ENCODE measurements around the gene ITIH1.

ITIH1 gene

DNA sequence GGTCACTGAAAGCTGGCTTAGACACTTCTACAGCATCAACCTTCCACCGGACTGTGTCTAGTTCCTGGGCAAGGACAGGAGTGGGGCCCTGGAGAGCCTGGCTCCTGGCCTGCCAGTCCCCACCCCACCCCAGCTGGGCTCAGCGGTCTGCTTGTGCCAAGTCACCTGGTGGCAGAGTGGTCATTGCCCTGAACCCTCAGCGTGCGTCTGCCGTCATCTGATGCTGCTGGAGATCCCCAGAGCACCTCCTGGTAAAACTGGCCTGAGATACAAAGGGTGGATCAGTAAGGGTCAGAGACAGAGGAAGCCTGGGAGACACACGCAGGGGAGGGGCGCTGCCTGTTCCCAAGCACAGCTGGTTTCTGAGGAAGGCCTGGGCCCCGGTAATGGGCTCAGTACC lies 36.4 kb downstream of the ITIH1 start:
- in situ Hi-C loops (cut with MboI; ENCODE audit: low sequenced_read_pairs) = no loop called here

DNA sequence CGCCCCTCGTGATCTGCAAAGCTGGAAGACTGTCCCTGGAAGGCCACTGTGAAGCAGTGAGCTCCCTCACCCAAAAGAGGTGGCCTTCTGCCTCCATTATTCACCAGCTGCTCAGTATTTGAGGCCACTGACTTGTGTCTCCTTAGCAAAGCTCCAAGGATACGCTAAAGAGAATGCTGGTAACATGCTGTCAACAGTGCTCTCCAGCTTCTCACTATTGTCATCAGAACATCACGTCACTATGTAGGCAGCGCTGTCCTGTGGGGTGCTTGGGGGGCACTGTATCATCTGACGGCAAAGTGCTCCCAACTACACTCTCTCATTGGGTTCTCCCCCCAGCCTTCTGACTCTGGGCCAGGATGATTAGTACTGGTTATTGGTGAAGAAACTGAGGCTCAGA lies 38.8 kb downstream of the ITIH1 start:
- in situ Hi-C loops (cut with MboI; ENCODE audit: low sequenced_read_pairs) = no loop called here

DNA sequence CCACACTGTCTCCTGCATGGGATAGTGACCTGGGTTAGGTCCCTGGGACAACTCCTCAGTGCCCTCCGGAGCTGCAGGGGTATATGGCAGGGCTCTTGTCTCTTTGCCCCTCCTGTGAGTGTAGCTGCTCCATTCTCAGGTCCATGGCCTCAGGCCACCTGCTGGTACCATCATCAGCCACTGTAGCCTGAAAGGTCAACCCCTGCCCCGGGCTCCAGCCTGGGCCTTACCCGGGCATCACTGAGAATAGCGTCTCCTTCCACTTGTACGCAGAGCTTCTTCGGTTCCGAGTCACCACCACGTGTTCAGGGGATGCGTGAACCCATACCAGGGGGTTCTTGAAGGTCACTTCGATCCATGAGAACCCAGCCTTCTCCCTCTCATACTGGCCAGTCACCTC lies 39.3 kb downstream of the ITIH1 start:
- in situ Hi-C loops (cut with MboI; ENCODE audit: low sequenced_read_pairs) = no loop called here

DNA sequence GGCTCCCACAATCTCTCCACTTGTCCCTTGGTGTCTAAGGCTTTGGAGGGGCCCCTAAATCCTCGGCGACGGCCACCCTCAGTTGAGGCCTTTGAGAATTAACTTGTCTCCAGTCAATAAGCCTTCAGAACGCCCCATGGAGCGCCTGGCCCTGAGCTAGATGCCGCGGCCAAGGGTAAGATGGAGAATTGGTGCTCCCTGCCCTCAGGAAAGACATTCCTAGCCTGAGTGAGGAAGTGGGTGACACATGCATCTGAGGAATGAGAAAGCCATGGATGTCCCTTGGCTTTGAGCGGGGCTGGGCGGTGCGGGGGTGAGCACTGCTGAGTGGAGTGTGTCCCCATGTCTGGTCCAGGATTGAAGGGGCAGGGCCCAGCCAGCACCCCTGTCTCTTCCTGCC lies 39.8 kb downstream of the ITIH1 start:
- in situ Hi-C loops (cut with MboI; ENCODE audit: low sequenced_read_pairs) = no loop called here

DNA sequence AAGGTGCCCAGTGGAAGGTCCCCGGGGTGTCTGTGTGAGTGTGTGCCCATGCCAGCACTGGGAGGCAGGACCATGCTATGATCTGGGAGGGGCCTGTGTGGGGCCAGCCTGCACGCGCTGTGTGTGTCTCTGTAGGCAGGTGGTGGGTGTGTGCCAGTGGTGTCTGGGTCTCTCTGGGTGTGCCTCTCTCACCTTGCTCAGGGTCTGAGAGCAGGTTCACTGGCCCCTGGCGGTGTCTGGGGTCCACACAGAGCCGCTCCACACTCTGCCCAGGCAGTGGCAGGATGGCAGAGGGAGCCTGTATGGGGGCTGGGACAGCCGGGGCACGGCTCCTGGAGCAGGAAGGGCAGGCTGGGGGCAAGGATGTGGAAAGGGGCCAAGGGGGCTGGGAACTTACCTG lies 40.5 kb downstream of the ITIH1 start:
- in situ Hi-C loops (cut with MboI; ENCODE audit: low sequenced_read_pairs) = no loop called here

DNA sequence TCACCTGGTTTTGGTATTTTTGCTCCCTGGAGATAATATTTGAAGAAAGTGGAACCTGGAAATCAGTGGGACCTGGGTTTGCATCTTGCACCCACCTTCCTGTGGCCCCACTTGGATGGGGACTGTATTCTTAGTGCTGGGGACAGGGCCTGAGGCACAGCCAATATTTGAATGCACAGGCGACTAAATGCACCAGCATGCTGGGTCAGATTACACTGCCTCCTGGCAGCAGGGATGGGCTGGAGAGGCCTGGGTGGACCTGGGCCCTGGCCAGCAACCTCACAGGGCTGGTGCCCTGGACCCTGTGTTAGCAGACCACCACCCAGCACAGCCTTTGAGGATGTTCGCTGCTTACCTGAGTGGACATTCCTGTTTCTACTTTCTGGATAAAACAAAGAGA lies 42.5 kb downstream of the ITIH1 start:
- in situ Hi-C loops (cut with MboI; ENCODE audit: low sequenced_read_pairs) = no loop called here

DNA sequence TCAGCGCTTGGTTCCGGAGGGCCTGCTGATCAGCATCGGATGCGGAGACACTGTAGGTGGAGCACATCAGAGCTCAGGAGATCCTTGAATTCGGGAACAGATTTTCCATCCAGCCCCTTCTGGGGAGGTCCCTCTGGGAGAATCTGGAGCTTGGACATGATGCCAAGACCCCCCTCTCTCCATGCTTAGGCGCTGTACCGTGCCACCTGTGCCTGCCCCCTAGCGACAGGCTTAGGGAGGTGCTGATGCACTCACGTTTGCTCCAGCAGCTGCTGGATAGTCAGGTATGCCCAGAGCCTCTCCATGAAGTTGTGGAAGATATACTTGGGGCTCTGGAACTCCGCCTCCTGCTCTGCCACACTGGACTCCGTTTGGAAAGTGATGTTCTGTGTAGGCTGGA lies 43.3 kb downstream of the ITIH1 start:
- in situ Hi-C loops (cut with MboI; ENCODE audit: low sequenced_read_pairs) = no loop called here

DNA sequence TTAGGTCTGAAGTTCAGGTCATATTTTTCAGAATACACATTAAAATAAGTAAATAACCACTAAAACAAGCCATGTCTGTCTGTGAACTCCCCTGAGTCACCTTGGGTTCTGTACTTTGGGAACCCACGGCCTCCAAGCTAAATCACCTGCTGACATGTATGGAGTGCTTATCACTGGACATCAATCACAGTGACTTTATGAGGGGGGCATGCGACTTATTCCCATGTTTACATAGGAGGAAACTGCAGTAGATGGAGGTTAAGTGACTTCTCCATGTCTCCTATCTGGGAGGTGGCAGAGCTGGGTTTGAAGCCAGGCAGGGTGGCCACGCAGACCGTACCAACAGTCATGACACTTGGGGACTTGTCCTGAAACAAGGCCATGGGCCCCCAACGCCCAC lies 45.0 kb downstream of the ITIH1 start:
- in situ Hi-C loops (cut with MboI; ENCODE audit: low sequenced_read_pairs) = no loop called here

DNA sequence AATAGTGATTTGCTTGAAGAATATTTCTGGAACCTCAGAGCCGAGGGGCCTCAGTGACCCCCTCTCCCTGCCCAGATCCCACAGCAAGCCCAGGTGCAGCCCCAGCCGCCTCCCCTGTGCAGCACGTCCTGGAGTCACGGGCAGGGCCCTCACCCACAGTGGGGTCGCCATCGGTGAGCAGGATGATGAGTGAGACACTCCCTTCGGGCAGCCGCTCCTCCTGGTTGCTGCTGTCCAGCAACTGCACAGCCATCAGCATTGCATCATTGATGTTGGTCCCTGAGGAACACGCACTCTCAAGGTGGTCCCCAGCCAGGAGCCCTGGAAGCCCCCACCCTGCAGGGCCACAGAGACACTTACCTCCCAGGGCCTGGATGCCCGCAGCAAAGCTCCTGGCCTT lies 46.6 kb downstream of the ITIH1 start:
- in situ Hi-C loops (cut with MboI; ENCODE audit: low sequenced_read_pairs) = no loop called here

DNA sequence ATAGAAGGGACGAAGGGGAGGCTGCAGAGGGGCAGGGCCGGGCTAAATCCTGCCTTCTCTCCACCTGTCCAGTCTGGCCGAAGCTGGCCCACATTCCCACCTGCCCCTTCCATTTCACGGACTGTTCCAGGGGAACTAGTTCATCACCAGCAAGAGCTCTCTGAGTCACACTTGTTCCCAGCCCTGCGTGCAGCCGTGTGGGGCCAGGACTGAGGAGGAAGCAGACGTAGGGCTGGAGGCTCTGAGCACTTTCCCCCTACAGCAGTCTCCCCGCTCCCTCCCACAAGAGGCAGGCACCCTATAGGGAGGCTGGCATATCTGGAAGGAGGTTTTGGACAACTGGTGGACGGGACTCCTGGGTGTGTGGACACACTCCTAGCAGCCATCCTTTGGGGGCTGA lies 50.0 kb downstream of the ITIH1 start:
- in situ Hi-C loops (cut with MboI; ENCODE audit: low sequenced_read_pairs) = no loop called here

DNA sequence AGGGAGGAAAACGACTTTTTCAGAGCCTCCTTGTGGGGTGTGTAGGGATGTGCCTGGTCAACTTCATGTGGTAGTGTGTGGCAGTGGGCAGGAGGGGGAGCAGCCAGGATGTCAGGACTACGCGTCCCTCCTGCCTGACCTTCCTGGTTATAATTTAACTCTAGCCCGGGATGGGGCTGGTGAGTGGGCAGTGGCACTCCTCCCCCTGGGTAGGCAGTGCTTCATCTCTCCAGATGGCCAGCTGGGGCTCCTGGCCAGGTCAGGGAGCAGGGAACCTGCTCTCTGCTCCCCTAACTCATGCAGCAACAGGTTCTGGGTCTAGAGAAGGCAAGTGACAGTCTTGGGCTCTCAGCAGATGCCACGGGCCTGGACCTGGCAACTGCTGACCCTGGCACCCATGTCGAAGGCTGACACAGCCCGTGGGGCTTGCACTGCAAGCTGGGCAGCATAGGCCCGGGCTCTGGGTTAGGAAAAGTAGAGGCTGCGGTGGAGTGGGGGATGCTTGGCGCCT lies 50.5 kb downstream of the ITIH1 start:
- in situ Hi-C loops (cut with MboI; ENCODE audit: low sequenced_read_pairs) = no loop called here

DNA sequence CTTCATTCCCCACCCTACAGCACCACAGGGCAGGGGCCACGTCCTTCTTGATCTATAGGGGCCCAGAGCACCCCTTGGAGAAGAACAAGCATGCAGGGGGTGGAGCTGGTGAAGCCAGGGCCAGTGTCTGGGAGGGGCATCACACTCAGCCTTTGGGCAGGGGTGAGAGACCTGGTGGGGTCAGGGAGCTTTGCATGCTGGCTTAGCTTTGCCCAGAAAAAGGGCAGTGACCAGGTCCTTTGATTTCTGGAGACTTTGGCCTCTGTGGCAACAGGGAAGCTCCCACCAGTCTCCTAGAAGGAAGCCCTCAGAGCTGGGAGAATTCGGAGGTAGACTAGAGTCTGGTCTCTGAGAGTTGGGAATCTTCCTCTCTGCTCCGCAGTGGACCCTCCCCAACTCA lies 52.1 kb downstream of the ITIH1 start:
- in situ Hi-C loops (cut with MboI; ENCODE audit: low sequenced_read_pairs) = no loop called here

DNA sequence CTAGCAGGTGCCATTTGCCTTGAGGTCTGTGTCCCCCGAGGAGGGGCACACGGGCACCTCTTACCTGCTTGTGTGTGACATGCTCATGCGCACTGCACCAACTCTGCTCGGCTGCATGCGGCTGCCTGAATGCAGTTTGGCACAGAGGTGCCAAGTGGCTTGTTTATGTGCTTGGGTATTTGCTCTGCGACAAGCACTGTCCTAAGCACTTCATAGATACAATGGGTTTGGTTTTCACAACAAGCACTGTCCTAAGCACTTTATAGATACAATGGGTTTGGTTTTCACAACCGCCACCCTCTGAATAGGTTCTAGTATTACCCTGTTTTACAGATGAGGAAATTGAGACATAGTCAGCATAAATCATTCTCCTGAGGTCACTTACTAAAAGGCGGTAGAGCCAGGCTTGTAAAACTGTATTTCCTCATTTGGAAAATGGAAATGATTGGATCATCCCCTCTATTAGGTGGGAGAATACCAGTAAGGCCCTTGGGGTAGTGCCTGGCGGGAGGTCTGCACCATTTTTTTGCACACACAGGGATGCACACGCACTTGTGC lies 52.6 kb downstream of the ITIH1 start:
- in situ Hi-C loops (cut with MboI; ENCODE audit: low sequenced_read_pairs) = no loop called here

DNA sequence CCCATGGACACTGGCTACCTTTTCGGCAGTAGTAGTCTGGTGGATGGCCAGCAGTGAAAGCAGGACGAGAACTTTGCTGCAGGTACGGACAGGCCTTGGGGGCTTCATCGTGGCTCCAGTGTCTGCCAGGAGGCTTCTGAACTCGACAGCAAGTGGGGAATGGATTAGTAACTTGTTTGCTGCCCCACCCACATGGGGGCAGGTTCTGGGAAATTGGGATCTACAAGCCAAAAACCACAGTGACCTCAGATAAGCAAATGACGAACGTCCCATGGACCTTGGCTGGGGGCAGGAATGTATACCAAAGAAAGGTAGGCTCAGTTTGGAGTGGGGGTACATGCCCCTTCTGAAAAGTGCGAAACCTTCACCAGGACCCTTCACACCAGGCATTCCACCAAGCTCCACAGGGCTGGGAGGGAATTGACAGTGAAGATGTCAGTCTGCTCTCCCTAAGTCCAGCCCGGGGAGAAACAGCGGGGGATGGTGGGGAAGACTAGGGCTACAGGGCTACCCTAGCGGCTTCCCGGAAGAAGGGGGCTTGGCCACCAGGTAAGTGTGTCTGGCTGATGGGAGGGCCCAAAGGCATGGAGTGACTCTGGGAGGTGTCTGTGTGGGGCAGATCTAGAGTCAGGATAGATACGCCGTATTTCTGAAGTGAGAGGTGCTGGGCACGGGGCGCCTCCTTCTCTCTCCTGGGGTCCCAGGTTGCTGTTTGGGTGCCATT lies 53.3 kb downstream of the ITIH1 start, which contains the start of gene ITIH4:
ITIH4 (minus strand) TSS at position 138 of the 724 bp plus-strand sequence; CDS start at position 108, 30 bp downstream.
- in situ Hi-C loops (cut with MboI; ENCODE audit: low sequenced_read_pairs) = no loop called here

DNA sequence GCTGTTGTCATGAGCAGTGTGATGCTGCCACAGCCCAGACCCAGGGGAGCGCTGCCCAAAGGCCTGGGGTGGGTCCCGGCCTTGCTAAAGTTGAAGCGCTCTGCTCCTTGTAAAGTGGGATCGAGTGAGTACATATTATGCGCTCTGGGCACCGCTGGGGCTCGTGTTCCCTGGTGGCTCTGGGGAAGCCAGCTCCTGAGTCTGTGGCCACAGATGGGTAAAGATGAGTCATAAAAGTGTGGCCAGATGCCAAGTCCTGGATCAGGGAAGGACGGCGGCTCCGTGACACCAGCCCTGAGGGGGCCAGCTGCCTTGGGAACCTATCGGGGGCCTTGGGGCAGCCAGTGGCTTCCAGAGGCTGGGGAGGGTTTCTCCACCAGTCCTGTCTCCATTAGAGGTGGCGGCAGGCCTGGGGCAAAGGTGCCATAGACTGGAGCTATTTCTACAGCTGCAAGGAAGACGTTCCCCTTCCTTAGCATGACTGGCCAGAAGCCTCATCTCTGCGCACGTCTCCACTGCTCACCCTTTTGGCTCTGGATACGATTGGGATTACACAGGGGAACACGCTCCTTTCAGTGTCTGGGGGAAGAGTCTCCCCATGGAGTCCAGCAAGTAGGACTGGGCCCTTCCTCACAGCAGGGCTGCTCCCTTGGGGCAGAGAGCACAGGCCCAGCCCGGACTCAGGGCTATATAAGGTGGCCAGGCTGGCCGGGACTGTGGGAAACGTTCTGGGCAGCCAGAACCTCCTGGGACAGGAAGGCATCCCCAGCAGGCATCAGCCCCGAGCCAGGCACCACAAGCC lies 54.3 kb downstream of the ITIH1 start:
- in situ Hi-C loops (cut with MboI; ENCODE audit: low sequenced_read_pairs) = no loop called here

DNA sequence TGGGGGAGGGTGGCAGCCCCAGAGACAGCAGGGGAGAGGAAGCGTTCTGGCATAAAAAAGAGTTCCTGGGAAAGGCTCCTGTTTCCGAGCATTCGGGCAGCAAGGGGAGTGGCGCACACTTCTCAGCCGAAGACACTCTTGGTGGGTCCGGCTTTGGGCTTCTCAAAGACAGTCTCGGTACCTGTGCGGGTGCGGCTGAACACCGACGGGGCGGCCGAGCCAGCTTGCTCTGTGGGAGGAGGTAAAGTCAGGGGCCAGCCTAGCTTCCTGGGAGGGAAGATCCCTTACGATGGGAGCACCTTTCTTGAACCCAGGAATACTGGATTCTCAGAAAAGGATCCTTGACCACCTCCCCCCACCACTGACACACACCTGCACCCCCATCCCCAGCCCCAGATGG lies 55.8 kb downstream of the ITIH1 start:
- in situ Hi-C loops (cut with MboI; ENCODE audit: low sequenced_read_pairs) = no loop called here

DNA sequence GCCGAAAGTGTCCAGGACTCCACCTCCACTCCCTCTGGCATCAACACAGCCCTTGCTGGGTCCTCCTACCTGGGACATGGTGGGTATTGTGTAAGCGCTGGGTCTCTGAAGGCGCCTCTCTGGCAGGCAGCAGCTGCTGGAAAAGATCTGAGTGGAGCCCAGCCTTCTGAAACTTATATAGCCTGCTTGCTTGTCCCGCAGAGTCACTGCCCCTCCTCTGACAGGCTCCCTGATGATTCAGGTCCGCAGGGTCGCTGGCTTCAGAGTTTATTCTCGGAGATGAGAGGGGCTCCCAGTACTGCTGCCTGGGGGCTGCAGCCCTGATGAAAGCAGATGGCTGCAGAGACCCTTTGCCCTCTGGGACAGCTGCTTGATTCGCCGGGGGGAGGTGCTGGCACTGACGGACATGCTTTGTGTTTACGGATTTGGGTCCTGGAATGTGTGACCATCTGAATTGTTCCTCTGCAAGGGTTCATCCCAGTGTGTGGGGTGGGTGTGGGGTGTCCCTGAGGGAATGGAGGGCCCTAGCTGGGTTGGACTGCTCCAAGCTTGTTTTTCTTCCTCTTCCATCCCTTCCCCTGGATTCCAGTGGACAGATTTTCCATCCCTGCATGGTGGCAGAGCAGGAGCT lies 57.6 kb downstream of the ITIH1 start, which contains the start of gene MUSTN1:
MUSTN1 (minus strand) TSS at position 149 of the 631 bp plus-strand sequence; CDS start at position 78, 71 bp downstream.
- in situ Hi-C loops (cut with MboI; ENCODE audit: low sequenced_read_pairs) = no loop called here

DNA sequence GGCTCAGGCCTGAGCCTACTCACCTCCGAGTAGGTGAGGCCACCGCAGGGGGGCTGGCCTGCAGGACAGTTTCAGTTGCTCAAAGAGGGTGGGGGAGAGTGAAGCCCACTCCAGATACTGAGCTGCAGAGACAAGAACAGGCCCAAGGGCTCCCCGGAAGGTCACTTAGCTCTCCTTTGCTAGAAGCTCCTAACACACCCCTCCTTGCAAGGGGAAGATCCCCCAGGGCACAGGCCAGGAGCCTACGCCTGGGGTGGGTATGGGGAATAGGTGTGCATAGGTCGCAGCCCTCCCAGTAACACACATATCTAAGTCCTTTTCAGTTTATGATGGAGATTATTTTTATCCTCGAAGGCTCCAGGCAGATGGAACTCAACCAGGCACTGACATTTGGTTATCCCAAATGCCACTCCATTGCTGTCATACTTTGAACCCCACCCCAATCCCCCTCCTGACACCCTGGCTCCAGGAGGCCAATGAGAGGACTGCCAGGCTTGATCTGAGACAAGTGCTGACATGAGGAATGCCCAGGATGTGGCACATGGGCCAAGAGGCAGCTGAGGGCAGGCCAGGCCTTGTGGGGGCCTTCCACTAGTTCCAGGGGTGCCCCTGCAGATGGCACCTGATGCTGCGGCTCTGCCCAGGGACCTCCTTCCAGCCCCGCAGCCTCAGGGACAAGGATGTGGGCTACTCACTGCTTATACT lies 58.5 kb downstream of the ITIH1 start:
- in situ Hi-C loops (cut with MboI; ENCODE audit: low sequenced_read_pairs) = no loop called here

DNA sequence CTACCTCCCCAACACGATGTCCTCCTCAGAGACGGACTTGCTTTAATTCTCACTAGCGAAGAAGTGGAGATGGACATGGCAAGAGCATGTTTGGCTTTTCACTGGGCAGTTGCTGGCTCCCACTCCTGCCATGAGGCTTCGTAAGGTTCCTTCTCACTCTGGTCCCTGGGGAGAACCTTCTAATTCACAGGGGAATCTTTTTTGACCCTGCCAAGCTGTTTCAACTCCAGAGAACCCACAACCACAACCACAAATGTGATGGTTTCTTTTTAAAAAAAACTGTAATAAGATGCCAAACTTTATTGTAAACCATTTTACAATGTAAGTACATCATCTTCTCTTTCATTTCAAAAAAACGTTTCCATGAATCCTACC lies 59.1 kb downstream of the ITIH1 start:
- in situ Hi-C loops (cut with MboI; ENCODE audit: low sequenced_read_pairs) = no loop called here

DNA sequence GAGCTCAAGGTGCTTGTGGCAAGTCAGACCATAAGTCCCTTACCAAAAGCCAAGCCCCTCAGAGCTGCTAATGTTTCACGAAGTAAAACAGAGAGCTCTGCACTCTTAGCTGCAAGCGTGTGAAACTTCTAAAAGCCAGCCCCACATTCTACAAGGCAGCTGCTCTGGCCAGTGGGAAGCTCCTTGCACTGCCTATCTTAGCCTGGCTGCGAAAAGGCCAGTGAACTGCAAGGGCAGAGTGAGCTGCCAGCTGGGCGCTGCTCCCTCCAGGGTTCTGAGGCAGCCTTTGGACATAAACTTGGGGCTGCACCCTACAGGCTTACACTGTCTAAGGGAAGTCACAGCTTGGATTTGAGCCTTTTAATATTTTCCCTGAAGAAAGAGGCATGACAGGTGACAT lies 59.6 kb downstream of the ITIH1 start:
- in situ Hi-C loops (cut with MboI; ENCODE audit: low sequenced_read_pairs) = no loop called here

All from hTERT RPE-1 (cell line).